GM19193 (cell line): ENCODE measurements around the gene ABCB8.
A peak's percentile ranks its signal among the peaks of the same experiment; 100 is the strongest.

Experiments
- POLR2A ChIP-seq: IDR thresholded peaks from 4 replicates; pipeline ENCODE4 v1.6.1; 2011; ENCODE audit not compliant: insufficient read depth, insufficient read length; ENCODE audit errors: extremely low read depth

The ABCB8 gene

DNA sequence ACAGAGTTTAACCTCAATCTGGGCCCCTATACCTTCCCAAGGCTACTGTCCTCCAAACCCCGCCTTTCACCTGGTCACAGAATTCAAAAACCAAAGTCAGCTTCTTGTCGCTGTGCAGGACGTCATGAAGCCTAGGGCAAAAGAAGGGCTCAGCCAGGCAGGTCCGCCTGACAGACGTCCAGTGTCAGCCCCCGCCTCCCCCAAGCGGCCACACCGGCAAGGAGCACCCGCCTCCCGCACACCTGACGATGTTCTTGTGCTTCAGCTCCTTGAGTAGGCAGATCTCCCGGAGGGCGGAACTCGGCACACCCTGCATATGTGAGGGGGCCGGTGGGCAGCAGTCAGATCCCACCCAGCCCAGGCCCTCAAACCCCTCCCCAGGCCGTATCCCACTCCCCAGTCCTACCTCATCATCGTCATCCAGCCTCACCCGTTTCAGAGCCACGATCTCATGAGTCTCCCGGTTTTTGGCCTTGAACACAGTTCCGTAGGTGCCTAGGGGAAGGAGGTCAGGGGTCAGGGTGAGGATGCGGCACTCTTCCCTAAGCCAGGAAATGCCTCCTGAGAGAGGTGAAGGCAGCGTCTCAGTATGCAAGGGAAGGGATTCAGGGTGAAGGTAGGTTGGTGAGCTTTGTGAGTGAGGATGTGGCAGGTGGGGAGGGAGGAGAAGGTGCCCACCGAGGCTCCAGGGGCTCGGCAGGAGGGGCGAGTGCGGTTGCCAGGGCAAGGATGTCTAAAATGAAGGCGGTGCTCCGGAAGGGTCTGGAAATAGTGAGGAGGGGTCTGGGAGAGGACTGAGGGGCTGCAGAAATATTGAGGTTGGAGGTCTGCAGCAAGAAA lies 28.6 kb downstream of the ABCB8 start:
- TF ChIP-seq POLR2A, result no peak

GRCh38 chr7:151057506-151057988 lies 29.3 kb downstream of the ABCB8 start, which contains the start of gene CDK5:
CDK5 (minus strand) TSS chr7:151057897; CDS start chr7:151057848, 49 bp downstream.
- TF ChIP-seq POLR2A, result no peak

DNA sequence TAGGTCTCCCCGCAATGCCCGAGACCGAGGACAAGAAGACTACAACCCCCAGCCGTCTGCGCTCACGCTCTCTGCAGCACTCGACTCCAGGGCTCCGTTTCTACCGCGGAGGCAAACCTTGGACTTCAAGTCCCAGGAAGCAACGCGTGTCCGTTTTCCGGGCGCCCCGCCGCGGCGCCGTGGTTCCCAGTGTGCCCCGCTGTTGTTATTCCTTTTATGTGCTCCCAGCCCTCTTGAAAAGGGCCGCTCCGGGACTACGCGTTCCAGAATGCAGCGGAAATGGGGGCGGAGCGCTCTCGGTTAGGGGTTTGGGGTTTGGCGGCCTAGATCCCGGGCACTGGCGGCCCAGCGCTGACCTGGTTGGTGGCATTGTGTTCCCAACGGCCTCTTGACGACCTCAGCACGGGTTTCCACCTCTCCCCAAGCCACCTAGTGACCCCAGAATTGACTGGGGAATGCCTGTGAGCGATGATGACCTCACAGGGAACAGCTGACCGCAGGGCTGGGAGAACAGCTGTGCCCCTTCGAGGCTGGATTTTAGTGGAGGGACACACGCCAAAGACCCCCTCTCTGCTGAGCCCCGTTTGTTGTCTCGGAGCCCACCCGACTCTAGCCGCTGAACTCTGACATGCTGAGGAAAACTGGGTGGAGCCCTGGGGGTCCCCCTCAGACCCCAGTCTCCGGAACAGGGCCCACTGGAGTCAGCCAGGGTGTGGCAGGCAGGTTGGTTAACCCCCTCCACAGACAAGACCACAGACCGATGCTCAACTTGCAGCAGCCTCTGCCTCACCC lies 29.9 kb downstream of the ABCB8 start:
- TF ChIP-seq POLR2A, result peak; percentile 60

GRCh38 chr7:151058781-151059366 lies 30.6 kb downstream of the ABCB8 start:
- TF ChIP-seq POLR2A, result no peak

GRCh38 chr7:151059367-151060112 lies 31.3 kb downstream of the ABCB8 start, which contains the start of gene SLC4A2:
SLC4A2 (plus strand) TSS chr7:151059589; CDS start chr7:151061988, 2,399 bp downstream.
- peak; percentile 52 for TF ChIP-seq POLR2A

- no peak for TF ChIP-seq POLR2A
Measured at GRCh38 chr7:151060113-151060415, 31.8 kb downstream of the ABCB8 start.

GRCh38 chr7:151060416-151061212 lies 32.4 kb downstream of the ABCB8 start:
- TF ChIP-seq POLR2A, result no peak

DNA sequence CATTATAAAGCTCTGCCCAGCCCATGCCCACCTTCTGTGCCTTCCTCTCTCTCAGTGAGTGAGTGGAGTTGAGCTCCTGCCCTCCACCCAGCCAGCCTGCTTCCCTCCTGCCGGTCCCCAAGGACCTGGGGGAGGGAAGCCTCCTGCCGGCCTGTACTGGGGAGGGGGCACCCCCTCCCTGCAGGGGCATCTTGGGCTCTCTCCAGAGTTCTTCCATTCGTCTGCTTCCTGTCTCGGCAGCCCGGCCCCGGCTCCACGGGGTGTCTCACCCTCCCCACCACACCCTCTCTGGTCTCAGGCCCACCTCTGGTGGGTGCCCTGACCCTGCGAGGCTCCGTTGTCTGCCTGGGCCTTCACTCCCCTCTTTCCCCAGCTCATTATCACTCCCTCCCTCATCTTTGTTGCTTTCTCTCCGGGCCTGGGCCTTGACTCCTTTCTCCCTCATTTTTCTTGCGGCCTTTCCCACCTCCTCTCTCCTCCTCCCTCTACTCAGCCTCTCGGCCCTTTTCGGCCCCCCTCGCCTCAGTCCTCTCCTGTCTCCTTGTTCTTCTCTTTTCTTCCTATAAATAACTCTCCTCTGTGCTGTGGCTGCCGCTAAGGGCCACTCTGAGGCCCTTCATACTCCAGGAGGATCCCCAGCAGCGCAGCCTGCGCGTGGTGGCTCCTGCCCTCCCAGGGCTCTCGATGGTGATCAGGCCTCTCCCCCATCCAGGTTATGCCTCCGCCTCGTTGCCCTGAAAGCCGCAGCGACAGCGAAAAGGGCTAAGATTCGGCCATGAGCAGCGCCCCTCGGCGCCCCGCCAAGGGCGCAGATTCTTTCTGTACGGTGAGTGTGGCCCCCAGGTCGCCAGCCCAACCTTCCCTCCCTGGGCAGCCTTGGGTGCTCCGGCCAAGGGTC lies 33.2 kb downstream of the ABCB8 start:
- no peak for TF ChIP-seq POLR2A

GRCh38 chr7:151062111-151062398 lies 33.8 kb downstream of the ABCB8 start:
- no peak for TF ChIP-seq POLR2A

DNA sequence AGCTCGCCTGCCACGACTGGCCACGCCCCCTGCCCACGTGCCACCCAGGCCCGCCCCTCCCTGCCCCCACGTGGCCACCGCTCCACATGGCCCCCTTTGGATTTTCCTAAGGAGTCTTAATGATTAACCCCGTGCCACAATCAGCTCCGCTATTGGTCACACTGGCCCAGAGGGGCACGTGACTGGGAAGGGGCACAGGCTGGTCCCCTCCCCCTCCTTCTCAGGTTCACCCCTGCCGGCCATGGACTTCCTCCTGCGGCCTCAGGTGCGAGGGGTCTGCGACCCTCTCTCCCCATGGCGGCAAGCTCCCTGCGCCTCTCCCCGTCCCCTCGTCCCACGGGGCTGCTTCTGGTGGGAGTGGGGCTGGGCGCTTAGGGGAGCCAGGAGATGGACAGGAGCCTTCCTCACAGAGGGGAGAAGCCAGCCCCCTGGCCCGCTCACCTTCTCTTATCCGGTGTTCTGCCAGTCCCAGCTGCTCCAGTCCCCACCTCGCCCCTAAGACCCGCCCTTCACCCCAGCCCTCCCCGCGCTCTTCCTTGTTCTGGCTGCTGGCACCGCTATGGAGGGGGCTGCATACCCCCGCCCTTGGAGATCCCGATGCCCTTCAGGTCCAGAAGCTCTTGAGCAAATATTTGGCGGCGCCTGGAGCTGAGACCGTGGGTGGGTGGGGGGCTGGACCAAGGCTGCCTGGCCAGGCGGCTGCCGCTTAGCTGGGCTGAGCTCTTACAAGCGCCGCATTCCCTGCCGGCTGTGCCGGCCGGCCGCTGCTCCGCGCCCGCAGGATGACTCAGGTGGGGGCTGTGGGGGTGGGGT lies 34.4 kb downstream of the ABCB8 start:
- no peak for TF ChIP-seq POLR2A

DNA sequence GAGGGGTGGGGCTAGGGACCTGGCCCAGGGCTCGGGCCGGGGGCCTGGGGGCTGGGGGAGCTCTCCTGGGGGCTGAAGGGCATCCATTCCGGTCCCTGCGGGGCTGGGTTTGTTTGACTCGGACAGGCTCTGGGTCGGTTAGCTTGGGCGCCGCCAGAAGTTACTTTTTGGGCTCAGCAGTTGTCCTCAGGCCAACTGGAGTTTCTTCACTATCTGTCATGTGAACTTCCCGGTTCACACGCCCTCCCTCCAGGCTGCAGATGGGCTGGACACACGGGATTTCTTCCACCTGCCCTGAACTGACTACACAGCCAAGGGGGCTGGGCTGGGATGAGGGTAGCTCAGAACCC lies 34.9 kb downstream of the ABCB8 start:
- TF ChIP-seq POLR2A, result no peak

GRCh38 chr7:151064454-151064853 lies 36.2 kb downstream of the ABCB8 start:
- TF ChIP-seq POLR2A, result no peak

- no peak for TF ChIP-seq POLR2A
Measured at GRCh38 chr7:151064993-151065392, 36.7 kb downstream of the ABCB8 start.

DNA sequence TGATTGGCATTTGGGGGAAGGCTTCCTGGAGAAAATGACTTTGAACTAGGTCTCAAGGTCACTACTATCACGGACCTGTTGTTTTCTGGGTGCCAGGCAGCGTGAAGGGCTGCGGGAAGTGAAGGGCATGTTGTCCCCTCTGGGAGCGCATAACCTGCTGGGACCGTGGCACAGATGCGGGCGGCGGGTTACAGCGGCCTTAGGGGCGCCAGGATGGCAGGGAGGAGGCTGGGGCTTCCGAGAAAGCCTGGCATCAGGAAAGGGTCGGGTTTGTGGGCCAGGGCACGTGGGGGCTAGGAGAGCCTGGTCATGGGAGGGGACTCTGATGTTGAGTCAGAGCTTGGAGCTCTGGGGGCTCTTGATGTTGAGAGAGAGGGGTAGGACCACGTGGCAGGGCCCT lies 37.3 kb downstream of the ABCB8 start:
- no peak for TF ChIP-seq POLR2A
